ENCODE data around the gene RGS12.

RGS12 gene

GRCh38 chr4:3307486-3307885, 14.7 kb downstream of the RGS12 start:
- DNase-seq (ENCODE audit: insufficient read length, low spot score): no peak
- FAIRE-seq: no peak

- FAIRE-seq: no peak
- no peak for DNase-seq (ENCODE audit: insufficient read length, low spot score)
Observed at GRCh38 chr4:3307891-3308575, 15.2 kb downstream of the RGS12 start.

DNA sequence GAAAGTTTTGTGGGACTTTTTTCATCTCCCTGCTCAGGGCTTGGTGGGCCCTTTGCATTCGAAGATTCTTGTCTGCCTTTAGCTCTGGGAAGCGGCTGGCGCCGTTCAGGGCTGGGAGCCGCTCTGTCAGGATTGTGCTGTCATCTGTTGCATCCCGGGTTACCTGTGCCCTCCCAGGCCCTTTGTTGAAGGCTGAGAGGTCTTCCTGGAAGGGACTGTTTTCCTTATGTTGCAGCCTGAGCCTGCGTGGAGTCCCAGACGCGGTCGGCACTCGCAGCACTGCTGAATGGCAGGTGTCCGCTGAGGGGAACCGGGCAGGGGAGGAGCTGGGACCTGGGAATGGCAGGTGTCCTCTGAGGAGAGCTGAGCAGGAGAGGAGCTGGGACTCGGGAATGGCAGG, 15.9 kb downstream of the RGS12 start:
- FAIRE-seq (no peak), DNase-seq (ENCODE audit: insufficient read length, low spot score) (no peak)

- FAIRE-seq: no peak
- no peak for DNase-seq (ENCODE audit: insufficient read length, low spot score)
Observed at GRCh38 chr4:3310301-3311094, 17.7 kb downstream of the RGS12 start.

GRCh38 chr4:3311095-3311372, 18.2 kb downstream of the RGS12 start:
- FAIRE-seq (no peak), DNase-seq (ENCODE audit: insufficient read length, low spot score) (no peak)

DNA sequence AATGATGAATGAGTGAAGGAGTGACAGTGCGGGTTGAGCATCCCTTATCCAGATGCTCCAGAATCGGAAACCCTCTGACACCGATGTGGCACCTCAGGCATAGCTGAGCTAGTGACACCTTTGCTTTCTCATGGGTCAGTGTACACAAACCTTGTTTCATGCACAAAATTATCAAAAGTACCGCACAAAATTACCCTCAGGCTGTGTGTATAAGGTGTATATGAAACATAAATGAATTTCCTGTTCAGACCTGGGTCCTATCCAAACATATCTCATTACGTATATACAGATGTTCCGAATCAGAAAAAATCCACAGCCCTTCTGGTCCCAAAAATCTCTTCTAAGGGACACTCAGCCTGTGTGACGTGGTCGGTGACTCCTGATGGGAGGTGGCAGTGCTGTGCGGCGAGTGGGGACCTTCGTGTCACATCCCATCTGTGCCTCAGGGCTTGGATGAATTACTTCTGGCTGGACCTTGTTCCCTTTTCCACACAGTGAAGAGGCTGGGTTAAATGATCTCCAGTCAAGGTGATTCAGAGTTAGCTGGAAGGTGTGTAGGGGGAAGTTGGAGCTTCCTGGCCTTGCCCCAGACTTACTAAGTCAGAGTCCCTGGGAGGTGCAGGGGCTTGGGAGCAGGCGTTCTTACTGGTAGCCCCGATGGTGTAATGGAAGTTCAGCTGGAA, 18.8 kb downstream of the RGS12 start:
- DNase-seq (ENCODE audit: insufficient read length, low spot score) (no peak), FAIRE-seq (no peak)

- no peak for DNase-seq (ENCODE audit: insufficient read length, low spot score)
- FAIRE-seq: no peak
Observed at GRCh38 chr4:3312362-3312761, 19.5 kb downstream of the RGS12 start.

- DNase-seq (ENCODE audit: insufficient read length, low spot score) (no peak), FAIRE-seq (no peak)
Observed at GRCh38 chr4:3313139-3313538, 20.3 kb downstream of the RGS12 start.

- no peak for FAIRE-seq
- DNase-seq (ENCODE audit: insufficient read length, low spot score): no peak
Observed at GRCh38 chr4:3313556-3314228, 20.9 kb downstream of the RGS12 start.

DNA sequence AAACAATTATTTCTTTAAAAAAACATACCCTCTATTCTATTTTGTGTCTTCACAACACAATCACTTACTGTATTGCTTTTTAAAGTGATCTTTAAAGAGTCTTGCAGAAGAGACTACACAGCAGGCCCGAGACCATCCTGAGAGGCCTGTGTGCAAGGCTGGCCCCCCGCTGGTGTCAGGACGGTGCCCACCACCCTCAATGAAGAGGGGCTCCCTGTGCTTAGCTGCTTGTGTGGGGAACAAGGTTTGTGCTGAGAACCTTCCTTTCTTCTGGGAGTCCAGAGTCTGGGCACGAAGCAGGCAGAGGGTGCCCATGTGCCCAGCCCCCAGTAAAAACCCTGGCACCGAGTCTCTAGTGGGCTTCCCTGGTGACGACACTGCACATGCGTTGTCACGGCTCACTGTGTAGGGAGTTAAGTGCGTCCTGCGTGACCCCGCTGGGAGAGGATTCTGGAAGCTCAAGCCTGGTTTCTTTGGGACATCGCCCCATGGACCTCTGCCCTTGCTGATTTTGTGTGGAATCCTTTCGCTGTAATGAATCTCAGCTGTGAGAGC, 22.0 kb downstream of the RGS12 start:
- FAIRE-seq (no peak), DNase-seq (ENCODE audit: insufficient read length, low spot score) (no peak)

DNA sequence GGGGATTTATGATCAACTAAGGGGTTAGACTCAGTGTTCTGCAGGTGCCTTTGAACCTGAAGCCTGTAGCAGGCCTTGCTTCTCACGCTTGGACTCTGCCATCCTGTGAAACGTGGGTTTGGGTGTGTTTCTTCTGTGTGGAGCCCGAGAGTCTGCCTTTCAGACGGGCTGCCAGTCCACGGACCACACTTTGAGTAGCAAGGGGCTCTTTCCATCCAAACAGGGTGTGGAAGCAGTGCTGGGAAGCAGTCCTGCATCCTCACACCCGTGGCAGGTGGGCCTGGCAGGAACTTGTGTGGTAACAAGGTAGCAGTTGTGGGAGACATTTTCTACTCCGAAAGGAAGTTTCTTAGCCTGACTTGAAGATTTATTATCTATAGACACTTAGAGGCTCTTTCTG, 22.7 kb downstream of the RGS12 start:
- no peak for DNase-seq (ENCODE audit: insufficient read length, low spot score)
- FAIRE-seq: no peak

- FAIRE-seq: no peak
- DNase-seq (ENCODE audit: insufficient read length, low spot score): no peak
Observed at GRCh38 chr4:3316146-3316545, 23.3 kb downstream of the RGS12 start.

DNA sequence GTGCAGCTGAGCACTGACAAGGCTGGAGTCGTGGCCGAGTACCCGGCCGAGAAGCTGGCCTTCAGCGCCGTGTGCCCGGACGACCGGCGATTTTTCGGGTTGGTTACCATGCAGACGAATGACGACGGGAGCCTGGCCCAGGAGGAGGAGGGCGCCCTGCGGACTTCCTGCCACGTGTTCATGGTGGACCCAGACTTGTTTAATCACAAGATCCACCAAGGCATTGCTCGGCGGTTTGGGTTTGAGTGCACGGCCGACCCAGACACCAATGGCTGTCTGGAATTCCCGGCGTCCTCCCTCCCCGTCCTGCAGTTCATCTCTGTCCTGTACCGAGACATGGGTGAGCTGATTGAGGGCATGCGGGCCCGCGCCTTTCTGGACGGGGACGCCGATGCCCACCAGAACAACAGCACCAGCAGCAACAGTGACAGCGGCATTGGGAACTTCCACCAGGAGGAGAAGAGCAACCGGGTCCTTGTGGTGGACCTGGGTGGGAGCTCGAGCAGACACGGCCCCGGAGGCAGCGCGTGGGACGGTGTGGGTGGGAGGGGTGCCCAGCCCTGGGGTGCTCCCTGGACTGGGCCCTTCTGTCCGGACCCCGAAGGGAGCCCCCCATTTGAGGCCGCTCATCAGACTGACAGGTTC, 24.3 kb downstream of the RGS12 start:
- DNase-seq (ENCODE audit: insufficient read length, low spot score) (no peak), FAIRE-seq (no peak)

DNA sequence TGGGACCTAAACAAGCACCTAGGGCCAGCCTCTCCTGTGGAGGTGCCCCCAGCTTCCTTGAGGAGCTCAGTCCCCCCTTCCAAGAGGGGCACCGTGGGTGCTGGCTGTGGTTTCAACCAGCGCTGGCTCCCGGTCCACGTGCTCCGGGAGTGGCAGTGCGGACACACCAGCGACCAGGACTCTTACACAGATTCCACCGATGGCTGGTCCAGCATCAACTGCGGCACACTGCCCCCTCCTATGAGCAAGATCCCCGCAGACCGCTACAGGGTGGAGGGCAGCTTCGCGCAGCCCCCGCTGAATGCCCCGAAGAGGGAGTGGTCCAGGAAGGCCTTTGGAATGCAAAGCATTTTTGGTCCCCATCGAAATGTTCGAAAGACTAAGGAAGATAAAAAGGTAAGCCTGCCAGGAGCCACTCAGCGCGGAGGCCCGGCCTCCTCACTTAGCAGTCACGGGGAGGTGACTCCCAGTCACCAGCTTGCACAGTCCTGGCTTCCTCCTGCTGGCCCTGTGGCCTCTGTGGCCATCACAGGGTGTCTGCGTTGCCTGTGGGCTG, 24.9 kb downstream of the RGS12 start:
- FAIRE-seq (no peak), DNase-seq (ENCODE audit: insufficient read length, low spot score) (no peak)

GRCh38 chr4:3318561-3319021, 25.8 kb downstream of the RGS12 start:
- DNase-seq (ENCODE audit: insufficient read length, low spot score) (no peak), FAIRE-seq (no peak)

GRCh38 chr4:3320361-3321023, 27.7 kb downstream of the RGS12 start:
- no peak for DNase-seq (ENCODE audit: insufficient read length, low spot score)
- FAIRE-seq: no peak

- FAIRE-seq: no peak
- DNase-seq (ENCODE audit: insufficient read length, low spot score): no peak
Observed at GRCh38 chr4:3321295-3321889, 28.6 kb downstream of the RGS12 start.

- FAIRE-seq (no peak), DNase-seq (ENCODE audit: insufficient read length, low spot score) (no peak)
Observed at GRCh38 chr4:3322059-3322550, 29.3 kb downstream of the RGS12 start.

- DNase-seq (ENCODE audit: insufficient read length, low spot score): no peak
- no peak for FAIRE-seq
Observed at GRCh38 chr4:3323071-3323481, 30.3 kb downstream of the RGS12 start.
